ENCODE data around the gene BRICD5.
"Not testable (repeated sequence)": the region's sequence is repeated elsewhere in the genome, so short reads cannot be mapped to it uniquely, and the experiment has no call there.

BRICD5 gene

GRCh38 chr16:2210386-2211365 is at the start of gene BRICD5:
BRICD5 (minus strand) TSS chr16:2210863; CDS start chr16:2210833, 30 bp downstream.
- FAIRE-seq: no peak

- no peak for FAIRE-seq
Observed at GRCh38 chr16:2260250-2260649, 49.6 kb upstream of the BRICD5 start.

GRCh38 chr16:2258530-2258929 is 47.9 kb upstream of the BRICD5 start:
- not testable (repeated sequence) for FAIRE-seq

DNA sequence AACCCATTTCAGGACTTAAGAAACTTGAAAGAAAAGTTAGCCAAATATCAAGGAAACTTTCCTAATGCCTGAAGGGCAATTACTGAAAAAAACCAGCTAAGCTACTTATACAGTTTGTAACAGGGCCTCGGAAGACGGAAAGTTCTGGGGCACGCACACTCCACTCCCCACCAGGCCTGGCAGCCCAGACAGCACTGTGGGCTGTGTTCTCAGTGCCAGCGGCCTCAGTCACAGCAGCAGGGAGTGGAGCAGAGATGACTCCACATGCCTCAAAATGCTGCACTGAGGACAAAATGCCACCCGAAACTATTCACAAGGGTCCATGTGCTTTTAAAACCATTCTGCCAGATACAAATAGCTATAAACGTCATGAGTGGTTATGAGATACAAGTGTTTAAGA is 47.1 kb upstream of the BRICD5 start:
- no peak for FAIRE-seq

- FAIRE-seq: no peak
Observed at GRCh38 chr16:2256531-2257140, 46.0 kb upstream of the BRICD5 start.

- no peak for FAIRE-seq
Observed at GRCh38 chr16:2253293-2253692, 42.6 kb upstream of the BRICD5 start.

DNA sequence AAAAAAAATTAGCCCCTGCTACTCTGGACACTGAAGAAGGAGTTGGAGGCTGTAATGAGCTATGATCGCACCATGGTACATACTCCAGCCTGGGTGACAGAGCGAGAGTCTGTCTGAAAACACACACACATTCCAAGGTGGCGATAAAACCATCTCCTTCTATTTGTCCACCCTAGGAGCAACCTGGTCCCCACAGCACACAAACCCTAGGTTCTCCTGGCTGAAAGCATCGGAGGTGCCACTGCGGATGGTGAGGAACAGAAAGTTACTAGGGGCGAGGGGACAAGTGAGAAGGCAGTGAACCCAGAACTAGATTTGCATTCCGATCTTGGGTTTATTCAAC is 42.1 kb upstream of the BRICD5 start:
- peak; percentile 69 for FAIRE-seq

- FAIRE-seq: peak; percentile 98
Observed at GRCh38 chr16:2251296-2252111, 40.8 kb upstream of the BRICD5 start, which contains the start of gene ECI1. ECI1 (minus strand) TSS chr16:2251587; CDS start chr16:2251566, 21 bp downstream.

DNA sequence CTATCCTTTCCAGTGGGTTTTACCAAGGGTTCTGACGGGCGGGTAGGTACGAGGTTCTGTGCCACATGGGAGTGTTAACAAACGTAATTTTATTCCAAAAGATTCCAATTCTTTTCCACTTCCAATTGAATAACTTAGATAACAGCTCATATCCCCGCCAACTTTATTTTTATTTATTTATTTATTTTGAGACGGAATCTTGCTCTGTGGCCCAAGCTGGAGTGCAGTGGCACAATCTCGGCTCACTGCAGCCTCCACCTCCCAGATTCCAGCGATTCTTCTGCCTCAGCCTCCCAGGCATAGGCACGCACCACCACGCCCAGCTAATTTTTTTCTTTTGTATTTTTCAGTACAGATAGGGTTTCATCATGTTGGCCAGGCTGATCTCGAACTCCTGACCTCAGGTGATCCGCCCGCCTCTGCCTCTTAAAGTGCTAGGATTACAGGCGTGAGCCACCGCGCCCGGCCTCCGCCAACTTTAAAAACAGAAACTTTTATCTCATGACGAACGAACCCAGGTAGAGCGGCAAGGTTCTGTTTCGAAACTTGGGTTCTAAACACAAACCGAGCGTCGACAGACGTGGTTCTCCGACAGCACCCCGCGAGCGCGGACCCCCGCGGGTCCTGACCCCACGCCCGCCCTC is 40.1 kb upstream of the BRICD5 start:
- no peak for FAIRE-seq

- no peak for FAIRE-seq
Observed at GRCh38 chr16:2246301-2246885, 35.7 kb upstream of the BRICD5 start.

- FAIRE-seq: no peak
Observed at GRCh38 chr16:2244926-2245795, 34.5 kb upstream of the BRICD5 start.

- FAIRE-seq: no peak
Observed at GRCh38 chr16:2244301-2244700, 33.6 kb upstream of the BRICD5 start.

DNA sequence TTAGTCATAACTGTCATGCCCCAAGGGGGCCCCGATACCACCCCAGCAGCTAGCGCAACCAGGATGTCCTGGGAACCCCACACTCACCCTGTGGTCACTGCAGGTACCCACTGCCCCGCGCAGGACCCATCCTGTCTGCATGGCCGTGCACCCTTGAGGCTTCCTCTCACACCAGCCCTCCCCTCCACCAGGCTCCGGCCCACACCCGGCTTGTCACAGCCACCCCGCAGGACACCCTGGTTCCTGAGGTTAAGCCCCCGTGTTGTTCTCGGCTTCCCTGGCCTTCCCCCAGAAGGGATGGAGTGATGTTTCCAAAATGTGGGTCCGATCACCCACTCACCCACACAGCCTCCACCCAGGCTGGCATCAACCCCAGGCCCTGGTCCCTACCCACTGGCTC is 33.1 kb upstream of the BRICD5 start:
- FAIRE-seq: no peak

DNA sequence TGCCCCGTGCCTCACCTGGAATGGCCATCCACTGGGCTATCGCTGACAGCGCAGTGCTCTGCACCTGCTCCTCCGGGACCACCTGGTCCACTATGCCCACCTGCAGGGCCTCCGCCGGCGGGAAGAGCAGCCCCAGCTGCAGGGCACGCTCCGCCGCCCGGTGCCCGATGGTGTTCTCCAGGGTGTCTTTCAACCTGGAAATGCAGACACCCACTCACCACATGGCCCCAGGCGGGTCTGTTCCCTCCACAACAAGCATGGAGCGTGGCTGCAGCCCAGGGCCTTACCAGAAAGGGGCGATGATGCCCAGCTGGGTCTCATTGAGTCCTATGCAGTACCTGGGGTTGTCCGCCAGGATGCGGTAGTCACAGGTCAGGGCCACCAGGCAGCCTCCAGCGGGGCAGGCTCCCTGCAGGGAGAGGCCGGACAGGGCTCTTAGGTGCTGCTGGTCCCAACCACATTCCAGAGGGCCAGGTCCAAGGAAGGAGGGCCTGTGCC is 32.4 kb upstream of the BRICD5 start:
- no peak for FAIRE-seq

DNA sequence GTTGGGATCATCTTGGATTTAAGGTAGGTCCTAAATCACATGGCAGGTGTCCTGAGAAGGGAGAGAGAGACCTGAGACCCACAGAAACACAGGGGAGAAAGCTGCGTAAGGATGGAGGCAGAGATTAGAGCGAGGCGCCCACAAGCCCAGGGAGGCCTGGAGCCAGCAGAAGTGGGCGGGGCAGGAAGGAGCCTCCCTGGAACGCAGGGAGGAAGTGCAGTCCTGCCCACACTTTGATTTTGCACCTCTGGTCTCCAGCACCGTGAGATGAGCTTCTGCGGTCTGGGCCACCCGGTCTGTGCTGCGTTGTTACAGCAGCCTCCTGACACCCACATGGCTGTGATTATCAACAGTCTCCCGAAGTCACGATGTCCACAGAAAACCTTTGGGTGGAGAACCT is 31.9 kb upstream of the BRICD5 start:
- FAIRE-seq: no peak

GRCh38 chr16:2240331-2240730 is 29.7 kb upstream of the BRICD5 start:
- FAIRE-seq: not testable (repeated sequence)

DNA sequence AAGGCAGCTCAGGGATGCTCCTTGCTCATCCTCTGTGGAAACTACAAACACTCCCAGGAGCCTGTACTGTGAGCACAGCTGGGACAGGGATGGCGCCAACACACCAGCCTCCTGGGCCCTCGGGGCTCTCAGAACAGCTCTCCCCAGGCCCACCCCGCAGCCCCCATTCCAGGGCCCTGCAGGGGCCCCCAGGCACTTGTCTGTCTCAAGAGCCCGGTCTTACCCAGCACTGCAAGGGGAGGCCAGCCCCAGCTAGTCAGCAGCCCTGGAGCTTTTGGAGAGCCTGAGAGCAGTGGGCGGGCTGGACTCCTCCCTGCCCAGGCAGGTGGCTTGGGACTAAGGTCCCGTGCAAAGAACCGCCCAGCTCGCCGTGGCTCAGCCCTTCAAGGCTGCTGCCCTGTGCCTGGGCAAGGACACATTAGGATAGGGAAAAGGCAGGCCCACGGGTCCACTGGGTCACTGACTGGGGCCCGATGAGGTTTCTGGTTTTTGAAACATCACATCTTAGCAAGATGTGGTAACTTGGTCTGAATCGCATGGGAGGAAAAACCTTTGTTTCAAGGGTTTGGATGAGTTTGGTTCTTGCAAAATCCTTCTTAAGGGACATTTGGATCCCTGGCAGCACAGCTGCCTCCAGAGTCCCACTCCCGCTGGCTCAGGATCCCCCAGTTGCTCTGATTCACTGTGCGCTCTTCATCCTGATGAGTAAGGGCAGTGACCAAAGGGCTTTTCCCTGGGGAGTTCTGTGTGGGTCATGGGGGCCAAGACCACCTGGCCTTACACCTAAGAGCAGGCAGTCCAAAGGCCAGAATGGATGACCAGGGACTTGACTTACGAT is 28.4 kb upstream of the BRICD5 start:
- FAIRE-seq: no peak

DNA sequence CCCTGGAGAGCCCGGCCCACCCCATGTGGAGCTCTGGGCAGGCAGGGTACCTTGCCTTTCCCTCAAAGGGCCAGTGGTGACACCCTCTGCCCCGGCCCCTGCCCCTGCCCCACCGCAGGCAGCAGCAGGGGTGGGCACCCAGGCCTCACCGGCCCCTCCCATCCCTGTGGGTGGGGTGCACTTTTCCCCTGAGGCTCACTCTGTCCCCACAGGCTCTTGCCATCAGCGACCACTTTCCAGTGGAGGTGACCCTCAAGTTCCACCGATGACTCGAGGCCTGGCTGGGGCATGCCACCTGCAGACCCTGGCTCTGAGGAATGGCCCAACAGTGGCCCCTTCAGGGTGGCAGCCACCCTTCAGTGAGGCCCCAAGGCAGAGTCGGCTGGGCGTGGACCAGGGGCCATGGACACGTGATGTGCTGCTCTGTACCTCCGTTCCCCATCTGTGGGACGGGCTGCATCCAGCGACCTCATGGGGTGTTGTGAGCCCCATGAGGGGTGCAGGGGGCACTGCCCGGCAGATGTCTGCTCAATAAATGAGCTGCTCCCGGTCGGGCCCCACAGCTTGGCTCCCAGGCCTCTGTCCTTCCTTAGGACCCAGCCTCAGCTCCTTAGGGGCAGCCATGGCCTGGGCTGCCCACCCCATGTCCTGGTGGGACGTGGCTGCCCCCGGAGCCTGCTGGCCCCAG is 27.6 kb upstream of the BRICD5 start:
- no peak for FAIRE-seq

DNA sequence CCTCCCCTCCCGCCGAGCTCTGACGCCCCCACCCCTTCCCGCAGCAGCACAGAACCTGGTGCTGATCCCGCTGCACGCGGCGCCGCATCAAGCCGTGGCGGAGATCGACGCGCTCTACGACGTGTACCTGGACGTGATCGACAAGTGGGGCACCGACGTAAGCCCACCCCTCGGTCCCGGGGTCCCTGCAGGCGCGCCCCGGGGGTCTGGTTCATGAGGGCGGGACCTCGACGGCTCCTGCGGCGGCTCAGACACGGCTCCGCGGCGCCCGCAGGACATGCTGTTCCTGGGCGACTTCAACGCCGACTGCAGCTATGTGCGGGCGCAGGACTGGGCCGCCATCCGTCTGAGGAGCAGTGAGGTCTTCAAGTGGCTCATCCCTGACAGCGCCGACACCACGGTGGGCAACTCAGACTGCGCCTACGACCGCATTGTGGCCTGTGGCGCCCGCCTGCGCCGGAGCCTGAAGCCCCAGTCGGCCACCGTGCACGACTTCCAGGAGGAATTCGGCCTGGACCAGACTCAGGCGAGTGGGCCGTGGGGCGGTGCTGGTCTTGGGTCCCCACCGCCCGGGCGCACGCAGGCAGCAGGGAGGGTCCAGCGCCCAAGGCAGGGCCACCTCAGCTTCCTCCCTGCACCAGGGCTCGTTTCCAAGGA is 27.0 kb upstream of the BRICD5 start:
- no peak for FAIRE-seq

All from G401.6 (cell line).